ENCODE data around the gene CYSLTR2. TPM values are rescaled to one million over a fixed set of nuclear protein-coding genes. Genes with fewer than 3 reads are reported as not detected.

The CYSLTR2 gene
- total RNA-seq, 1 experiment from 2014 or later = not detected

- TF ChIP-seq STAT6 (CRISPR knock-in tag; conservative IDR thresholded peaks at IDR 0.05; ENCODE audit: low read depth) = no peak
Observed at GRCh38 chr13:48727241-48728011, 73.7 kb downstream of the CYSLTR2 start (continued).

DNA sequence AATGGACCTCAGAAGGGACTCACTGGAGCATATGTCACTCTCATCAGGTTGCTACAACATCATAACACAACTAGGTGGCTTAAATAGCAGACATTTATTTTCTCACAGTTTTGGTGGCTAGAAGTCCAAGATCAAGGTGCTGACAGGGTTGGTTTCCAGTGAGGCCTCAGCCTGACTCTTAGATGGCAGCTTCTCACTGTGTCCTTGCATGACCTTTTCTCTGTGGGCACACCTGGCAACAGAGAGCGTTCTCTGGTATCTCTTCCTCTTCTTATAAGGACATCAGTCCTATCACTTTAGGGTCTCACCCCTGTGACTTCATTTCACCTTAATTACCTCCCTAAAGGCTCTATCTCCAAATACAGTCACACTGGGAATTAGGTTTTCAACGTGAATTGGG, 74.5 kb downstream of the CYSLTR2 start:
- H3K27me3 Mint-ChIP-seq (ENCODE audit: low read depth) = peaks cover 15% of the 10 kb centered on the region
- H3K9me3 Mint-ChIP-seq = peaks cover 21% of the 10 kb centered on the region
- CTCF ChIA-PET = no interaction called here
- TF ChIP-seq FOXP4 (CRISPR knock-in tag; IDR thresholded peaks at IDR 0.05) = no peak
- no peak for TF ChIP-seq GTF2I (CRISPR knock-in tag; conservative IDR thresholded peaks at IDR 0.05)
- TF ChIP-seq PRRX2 (CRISPR knock-in tag; IDR thresholded peaks at IDR 0.05) = no peak
- TF ChIP-seq, protein P1, sequence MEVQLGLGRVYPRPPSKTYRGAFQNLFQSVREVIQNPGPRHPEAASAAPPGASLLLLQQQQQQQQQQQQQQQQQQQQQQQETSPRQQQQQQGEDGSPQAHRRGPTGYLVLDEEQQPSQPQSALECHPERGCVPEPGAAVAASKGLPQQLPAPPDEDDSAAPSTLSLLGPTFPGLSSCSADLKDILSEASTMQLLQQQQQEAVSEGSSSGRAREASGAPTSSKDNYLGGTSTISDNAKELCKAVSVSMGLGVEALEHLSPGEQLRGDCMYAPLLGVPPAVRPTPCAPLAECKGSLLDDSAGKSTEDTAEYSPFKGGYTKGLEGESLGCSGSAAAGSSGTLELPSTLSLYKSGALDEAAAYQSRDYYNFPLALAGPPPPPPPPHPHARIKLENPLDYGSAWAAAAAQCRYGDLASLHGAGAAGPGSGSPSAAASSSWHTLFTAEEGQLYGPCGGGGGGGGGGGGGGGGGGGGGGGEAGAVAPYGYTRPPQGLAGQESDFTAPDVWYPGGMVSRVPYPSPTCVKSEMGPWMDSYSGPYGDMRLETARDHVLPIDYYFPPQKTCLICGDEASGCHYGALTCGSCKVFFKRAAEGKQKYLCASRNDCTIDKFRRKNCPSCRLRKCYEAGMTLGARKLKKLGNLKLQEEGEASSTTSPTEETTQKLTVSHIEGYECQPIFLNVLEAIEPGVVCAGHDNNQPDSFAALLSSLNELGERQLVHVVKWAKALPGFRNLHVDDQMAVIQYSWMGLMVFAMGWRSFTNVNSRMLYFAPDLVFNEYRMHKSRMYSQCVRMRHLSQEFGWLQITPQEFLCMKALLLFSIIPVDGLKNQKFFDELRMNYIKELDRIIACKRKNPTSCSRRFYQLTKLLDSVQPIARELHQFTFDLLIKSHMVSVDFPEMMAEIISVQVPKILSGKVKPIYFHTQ (CRISPR knock-in tag; IDR thresholded peaks at IDR 0.05) = no peak
- TF ChIP-seq, protein P2, sequence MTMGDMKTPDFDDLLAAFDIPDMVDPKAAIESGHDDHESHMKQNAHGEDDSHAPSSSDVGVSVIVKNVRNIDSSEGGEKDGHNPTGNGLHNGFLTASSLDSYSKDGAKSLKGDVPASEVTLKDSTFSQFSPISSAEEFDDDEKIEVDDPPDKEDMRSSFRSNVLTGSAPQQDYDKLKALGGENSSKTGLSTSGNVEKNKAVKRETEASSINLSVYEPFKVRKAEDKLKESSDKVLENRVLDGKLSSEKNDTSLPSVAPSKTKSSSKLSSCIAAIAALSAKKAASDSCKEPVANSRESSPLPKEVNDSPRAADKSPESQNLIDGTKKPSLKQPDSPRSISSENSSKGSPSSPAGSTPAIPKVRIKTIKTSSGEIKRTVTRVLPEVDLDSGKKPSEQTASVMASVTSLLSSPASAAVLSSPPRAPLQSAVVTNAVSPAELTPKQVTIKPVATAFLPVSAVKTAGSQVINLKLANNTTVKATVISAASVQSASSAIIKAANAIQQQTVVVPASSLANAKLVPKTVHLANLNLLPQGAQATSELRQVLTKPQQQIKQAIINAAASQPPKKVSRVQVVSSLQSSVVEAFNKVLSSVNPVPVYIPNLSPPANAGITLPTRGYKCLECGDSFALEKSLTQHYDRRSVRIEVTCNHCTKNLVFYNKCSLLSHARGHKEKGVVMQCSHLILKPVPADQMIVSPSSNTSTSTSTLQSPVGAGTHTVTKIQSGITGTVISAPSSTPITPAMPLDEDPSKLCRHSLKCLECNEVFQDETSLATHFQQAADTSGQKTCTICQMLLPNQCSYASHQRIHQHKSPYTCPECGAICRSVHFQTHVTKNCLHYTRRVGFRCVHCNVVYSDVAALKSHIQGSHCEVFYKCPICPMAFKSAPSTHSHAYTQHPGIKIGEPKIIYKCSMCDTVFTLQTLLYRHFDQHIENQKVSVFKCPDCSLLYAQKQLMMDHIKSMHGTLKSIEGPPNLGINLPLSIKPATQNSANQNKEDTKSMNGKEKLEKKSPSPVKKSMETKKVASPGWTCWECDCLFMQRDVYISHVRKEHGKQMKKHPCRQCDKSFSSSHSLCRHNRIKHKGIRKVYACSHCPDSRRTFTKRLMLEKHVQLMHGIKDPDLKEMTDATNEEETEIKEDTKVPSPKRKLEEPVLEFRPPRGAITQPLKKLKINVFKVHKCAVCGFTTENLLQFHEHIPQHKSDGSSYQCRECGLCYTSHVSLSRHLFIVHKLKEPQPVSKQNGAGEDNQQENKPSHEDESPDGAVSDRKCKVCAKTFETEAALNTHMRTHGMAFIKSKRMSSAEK (CRISPR knock-in tag; IDR thresholded peaks at IDR 0.05; ENCODE audit: borderline replicate concordance) = no peak
- TF ChIP-seq RORB (CRISPR knock-in tag; IDR thresholded peaks at IDR 0.05) = no peak
- no peak for TF ChIP-seq ZNF317 (CRISPR knock-in tag; IDR thresholded peaks at IDR 0.05; ENCODE audit: borderline replicate concordance, low read depth)
- no peak for TF ChIP-seq SOX15 (CRISPR knock-in tag; IDR thresholded peaks at IDR 0.05)
- no peak for TF ChIP-seq CBFB (CRISPR knock-in tag; IDR thresholded peaks at IDR 0.05; ENCODE audit: low read depth)
- TF ChIP-seq CREB1 (CRISPR knock-in tag; IDR thresholded peaks at IDR 0.05) = no peak
- no peak for TF ChIP-seq E2F1 (CRISPR knock-in tag; IDR thresholded peaks at IDR 0.05)
- TF ChIP-seq USF1 (CRISPR knock-in tag; IDR thresholded peaks at IDR 0.05) = no peak
- TF ChIP-seq NFATC4 (CRISPR knock-in tag; IDR thresholded peaks at IDR 0.05) = no peak
- no peak for TF ChIP-seq NR1H2 (CRISPR knock-in tag; IDR thresholded peaks at IDR 0.05)
- no peak for TF ChIP-seq TEAD4 (CRISPR knock-in tag; IDR thresholded peaks at IDR 0.05)
- TF ChIP-seq FOXP1 (CRISPR knock-in tag; IDR thresholded peaks at IDR 0.05; ENCODE audit: borderline replicate concordance) = no peak
- TF ChIP-seq ATF3 (CRISPR knock-in tag; conservative IDR thresholded peaks at IDR 0.05) = no peak
- H3K4me1 Mint-ChIP-seq = peaks cover 15% of the 10 kb centered on the region
- POLR2A ChIA-PET = no interaction called here
- ATAC-seq (no peak), DNase-seq (ENCODE audit: low spot score) (no peak)
- no peak overlapping the region for H3K4me3 Mint-ChIP-seq
- no peak overlapping the region for H3K27ac Mint-ChIP-seq
- 0 out of 2 replicates have a peak, but pooled peaks cover 3% of the 10 kb centered on the region for H3K36me3 Mint-ChIP-seq

Measured in WTC11 (cell line).